ENCODE measurements around the gene LAMA2. TPM values are rescaled to one million over a fixed set of nuclear protein-coding genes. Genes with fewer than 3 reads are reported as not detected.

LAMA2 gene
- polyA plus RNA-seq, 1 donor from 2014 or later, result 2.5 TPM

DNA sequence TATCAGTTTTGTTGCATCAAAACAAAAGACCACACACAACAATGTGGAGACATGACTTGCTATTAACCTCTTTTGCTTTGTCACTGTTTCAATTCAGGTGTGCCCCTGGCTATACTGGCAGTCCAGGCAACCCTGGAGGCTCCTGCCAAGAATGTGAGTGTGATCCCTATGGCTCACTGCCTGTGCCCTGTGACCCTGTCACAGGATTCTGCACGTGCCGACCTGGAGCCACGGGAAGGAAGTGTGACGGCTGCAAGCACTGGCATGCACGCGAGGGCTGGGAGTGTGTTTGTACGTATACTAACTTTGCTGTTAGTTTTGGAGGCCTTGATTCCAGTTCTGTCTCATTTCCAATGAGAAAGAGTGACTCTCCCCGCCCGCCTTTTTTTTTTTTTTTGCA is 470.1 kb downstream of the LAMA2 start:
- H3K27ac ChIP-seq (ENCODE audit: low read length), result no peak overlapping the region
- H4K20me1 ChIP-seq (ENCODE audit: insufficient read depth), result no peaks in the 10 kb centered on the region
- no peak for TF ChIP-seq EP300 (conservative IDR thresholded peaks at IDR 0.05; ENCODE audit: poor library complexity, severe bottlenecking)
- no peak for TF ChIP-seq TAF1 (IDR thresholded peaks at IDR 0.05; ENCODE audit: low read depth)
- TF ChIP-seq, protein P1, sequence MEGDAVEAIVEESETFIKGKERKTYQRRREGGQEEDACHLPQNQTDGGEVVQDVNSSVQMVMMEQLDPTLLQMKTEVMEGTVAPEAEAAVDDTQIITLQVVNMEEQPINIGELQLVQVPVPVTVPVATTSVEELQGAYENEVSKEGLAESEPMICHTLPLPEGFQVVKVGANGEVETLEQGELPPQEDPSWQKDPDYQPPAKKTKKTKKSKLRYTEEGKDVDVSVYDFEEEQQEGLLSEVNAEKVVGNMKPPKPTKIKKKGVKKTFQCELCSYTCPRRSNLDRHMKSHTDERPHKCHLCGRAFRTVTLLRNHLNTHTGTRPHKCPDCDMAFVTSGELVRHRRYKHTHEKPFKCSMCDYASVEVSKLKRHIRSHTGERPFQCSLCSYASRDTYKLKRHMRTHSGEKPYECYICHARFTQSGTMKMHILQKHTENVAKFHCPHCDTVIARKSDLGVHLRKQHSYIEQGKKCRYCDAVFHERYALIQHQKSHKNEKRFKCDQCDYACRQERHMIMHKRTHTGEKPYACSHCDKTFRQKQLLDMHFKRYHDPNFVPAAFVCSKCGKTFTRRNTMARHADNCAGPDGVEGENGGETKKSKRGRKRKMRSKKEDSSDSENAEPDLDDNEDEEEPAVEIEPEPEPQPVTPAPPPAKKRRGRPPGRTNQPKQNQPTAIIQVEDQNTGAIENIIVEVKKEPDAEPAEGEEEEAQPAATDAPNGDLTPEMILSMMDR (IDR thresholded peaks at IDR 0.05; ENCODE audit: poor library complexity, severe bottlenecking), result no peak
- TF ChIP-seq, protein P2, sequence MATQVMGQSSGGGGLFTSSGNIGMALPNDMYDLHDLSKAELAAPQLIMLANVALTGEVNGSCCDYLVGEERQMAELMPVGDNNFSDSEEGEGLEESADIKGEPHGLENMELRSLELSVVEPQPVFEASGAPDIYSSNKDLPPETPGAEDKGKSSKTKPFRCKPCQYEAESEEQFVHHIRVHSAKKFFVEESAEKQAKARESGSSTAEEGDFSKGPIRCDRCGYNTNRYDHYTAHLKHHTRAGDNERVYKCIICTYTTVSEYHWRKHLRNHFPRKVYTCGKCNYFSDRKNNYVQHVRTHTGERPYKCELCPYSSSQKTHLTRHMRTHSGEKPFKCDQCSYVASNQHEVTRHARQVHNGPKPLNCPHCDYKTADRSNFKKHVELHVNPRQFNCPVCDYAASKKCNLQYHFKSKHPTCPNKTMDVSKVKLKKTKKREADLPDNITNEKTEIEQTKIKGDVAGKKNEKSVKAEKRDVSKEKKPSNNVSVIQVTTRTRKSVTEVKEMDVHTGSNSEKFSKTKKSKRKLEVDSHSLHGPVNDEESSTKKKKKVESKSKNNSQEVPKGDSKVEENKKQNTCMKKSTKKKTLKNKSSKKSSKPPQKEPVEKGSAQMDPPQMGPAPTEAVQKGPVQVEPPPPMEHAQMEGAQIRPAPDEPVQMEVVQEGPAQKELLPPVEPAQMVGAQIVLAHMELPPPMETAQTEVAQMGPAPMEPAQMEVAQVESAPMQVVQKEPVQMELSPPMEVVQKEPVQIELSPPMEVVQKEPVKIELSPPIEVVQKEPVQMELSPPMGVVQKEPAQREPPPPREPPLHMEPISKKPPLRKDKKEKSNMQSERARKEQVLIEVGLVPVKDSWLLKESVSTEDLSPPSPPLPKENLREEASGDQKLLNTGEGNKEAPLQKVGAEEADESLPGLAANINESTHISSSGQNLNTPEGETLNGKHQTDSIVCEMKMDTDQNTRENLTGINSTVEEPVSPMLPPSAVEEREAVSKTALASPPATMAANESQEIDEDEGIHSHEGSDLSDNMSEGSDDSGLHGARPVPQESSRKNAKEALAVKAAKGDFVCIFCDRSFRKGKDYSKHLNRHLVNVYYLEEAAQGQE (IDR thresholded peaks at IDR 0.05; ENCODE audit: borderline replicate concordance), result no peak
- no peak for TF ChIP-seq EZH2 (IDR thresholded peaks at IDR 0.05; ENCODE audit: borderline replicate concordance, insufficient read depth, low read length, poor library complexity, severe bottlenecking)

DNA sequence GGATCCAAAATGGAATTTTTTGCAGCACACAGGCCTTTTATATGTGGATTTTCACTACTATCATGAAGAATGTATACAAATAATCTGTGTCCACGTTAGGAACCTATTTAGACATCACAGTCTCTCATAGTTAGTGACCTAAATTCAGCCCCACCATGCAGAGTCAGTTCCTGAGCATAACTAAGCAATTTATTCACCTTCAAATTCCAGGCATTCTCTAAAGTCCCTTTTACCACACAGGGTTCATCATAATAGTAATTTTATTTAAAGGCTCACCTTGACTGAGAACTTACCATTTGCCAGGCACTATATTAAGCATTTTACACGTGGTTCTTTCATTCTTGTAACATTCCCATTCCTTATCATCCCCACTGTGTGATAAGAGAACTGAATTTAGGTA is 473.2 kb downstream of the LAMA2 start:
- no peak overlapping the region for H3K4me3 ChIP-seq (ENCODE audit: low read length)
- no peaks in the 10 kb centered on the region for H4K20me1 ChIP-seq (ENCODE audit: insufficient read depth)
- H3K27me3 ChIP-seq (ENCODE audit: insufficient read depth, low read depth, low read length), result no peaks in the 10 kb centered on the region
- TF ChIP-seq EZH2 (IDR thresholded peaks at IDR 0.05; ENCODE audit: borderline replicate concordance, insufficient read depth, low read length, poor library complexity, severe bottlenecking), result no peak
- TF ChIP-seq, protein P2 (IDR thresholded peaks at IDR 0.05; ENCODE audit: borderline replicate concordance), result no peak
- no peak for TF ChIP-seq RAD21 (conservative IDR thresholded peaks at IDR 0.05)
- TF ChIP-seq SMC3 (conservative IDR thresholded peaks at IDR 0.05; ENCODE audit: poor library complexity), result no peak
- no peak for TF ChIP-seq POLR2AphosphoS5 (IDR thresholded peaks at IDR 0.05)
- TF ChIP-seq MXI1 (conservative IDR thresholded peaks at IDR 0.05; ENCODE audit: poor library complexity, severe bottlenecking), result no peak
- no peak for TF ChIP-seq TAF1 (IDR thresholded peaks at IDR 0.05; ENCODE audit: low read depth)
- TF ChIP-seq, protein P1 (IDR thresholded peaks at IDR 0.05; ENCODE audit: poor library complexity, severe bottlenecking), result no peak
- no peak for TF ChIP-seq EP300 (conservative IDR thresholded peaks at IDR 0.05; ENCODE audit: poor library complexity, severe bottlenecking)
- no peak overlapping the region for H3K4me2 ChIP-seq (ENCODE audit: low read length)
- H2AFZ ChIP-seq (ENCODE audit: low read depth, low read length), result no peak overlapping the region
- H3K9ac ChIP-seq (ENCODE audit: low read length), result no peak overlapping the region
- no peaks in the 10 kb centered on the region for H3K36me3 ChIP-seq (ENCODE audit: insufficient read depth, low read length)
- no peak overlapping the region for H3K27ac ChIP-seq (ENCODE audit: low read length)
- peaks cover 4% of the 10 kb centered on the region for H3K9me2 ChIP-seq (ENCODE audit: insufficient read depth, low read length)
- no peaks in the 10 kb centered on the region for H3K79me2 ChIP-seq (replicated peaks; ENCODE audit: insufficient read depth, low read length)
- H3K9me3 ChIP-seq (ENCODE audit: low read length), result no peaks in the 10 kb centered on the region
- H3F3A ChIP-seq (ENCODE audit: insufficient read depth, low read length, poor library complexity, severe bottlenecking), result no peaks in the 10 kb centered on the region

More for the DNA sequence above, 470.1 kb downstream of the LAMA2 start:
- Histone ChIP-seq H3K27me3 (ENCODE audit: insufficient read depth, low read depth, low read length) (no peaks in the 10 kb centered on the region), H3K36me3 (ENCODE audit: insufficient read depth, low read length) (no peaks in the 10 kb centered on the region), H3K4me3 (ENCODE audit: low read length) (no peak overlapping the region), H3F3A (ENCODE audit: insufficient read depth, low read length, poor library complexity, severe bottlenecking) (no peaks in the 10 kb centered on the region), H3K4me2 (ENCODE audit: low read length) (no peak overlapping the region), H3K79me2 (replicated peaks; ENCODE audit: insufficient read depth, low read length) (no peaks in the 10 kb centered on the region), H2AFZ (ENCODE audit: low read depth, low read length) (no peak overlapping the region), H3K9me2 (ENCODE audit: insufficient read depth, low read length) (peaks cover 4% of the 10 kb centered on the region), H3K9me3 (ENCODE audit: low read length) (no peaks in the 10 kb centered on the region), H3K9ac (ENCODE audit: low read length) (no peak overlapping the region)
